ENCODE results near the gene C9orf50. TPM values are rescaled to one million over a fixed set of nuclear protein-coding genes. Genes with fewer than 3 reads are reported as not detected.

Gene C9orf50
- total RNA-seq, 4 donors from 2014 or later: 0.34 TPM; not detected in 3

DNA sequence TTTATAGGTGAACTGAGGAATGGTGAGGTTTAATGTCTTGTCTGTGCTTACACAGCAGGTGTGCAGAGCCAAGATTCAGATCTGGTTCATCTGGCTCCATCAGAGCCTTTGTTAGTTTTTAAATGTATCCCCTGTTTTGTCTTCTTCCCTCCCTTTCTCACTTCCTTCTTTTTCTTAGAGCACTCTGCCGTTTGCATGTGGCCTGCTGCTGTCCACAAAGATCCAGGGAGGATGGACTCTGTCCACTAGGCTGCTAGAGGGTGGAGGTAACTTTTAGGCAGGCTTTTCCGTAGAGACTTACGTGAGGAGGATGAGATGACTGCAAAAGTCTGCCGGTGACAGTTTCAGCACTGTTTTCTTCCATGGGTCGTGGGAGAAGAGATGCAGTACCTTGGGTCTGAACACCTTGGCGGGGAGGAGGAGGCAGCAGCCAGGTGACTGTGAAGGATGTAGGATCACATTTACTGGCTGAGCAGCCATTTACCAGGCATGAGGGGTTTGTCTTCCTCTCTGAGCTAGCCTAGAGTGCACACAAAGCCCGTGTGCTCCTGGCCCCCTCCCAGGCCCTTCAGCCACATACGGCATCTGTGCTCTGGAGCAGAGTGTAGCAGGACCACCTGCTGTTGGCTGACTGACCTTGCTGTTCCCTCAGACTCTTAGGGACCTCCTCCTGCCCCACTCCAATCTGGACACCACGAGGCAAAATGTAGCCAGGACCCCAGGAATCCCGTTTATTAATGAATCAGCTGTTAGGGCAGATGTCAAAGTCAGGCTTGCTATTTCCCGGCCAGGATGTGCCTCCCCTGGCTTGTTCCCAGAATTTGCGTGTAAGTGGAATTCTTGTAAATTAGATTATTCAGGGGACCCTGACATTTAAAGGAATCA is 6.9 kb upstream of the C9orf50 start:
- intact Hi-C loops (cut with DNase I): no loop called here
- TF ChIP-seq POLR2AphosphoS5 (IDR thresholded peaks at IDR 0.05) (no peak), POLR2A (IDR thresholded peaks at IDR 0.05; ENCODE audit: low read depth) (no peak), CTCF (IDR thresholded peaks at IDR 0.05) (no peak), EP300 (IDR thresholded peaks at IDR 0.05) (no peak)
- Histone ChIP-seq H3K9me3 (no peaks in the 10 kb centered on the region), H3K4me1 (peaks cover 47 to 85% (median 78%) of the 10 kb centered on the region in 4 donors), H3K27me3 (no peaks in the 10 kb centered on the region), H3K36me3 (peaks cover 2 to 7% (median 3%) of the 10 kb centered on the region in 4 donors), H3K4me3 (peak overlapping the region; percentile 66 to 85 (median 82)), H3K27ac (replicated peaks in 1 of 4) (peak overlapping the region; percentile 17 to 96 (median 56))
- 40% methylated on average over 10 of the region's 12 CpGs for WGBS
- no peak for DNase-seq (ENCODE audit: extremely low spot score)

DNA sequence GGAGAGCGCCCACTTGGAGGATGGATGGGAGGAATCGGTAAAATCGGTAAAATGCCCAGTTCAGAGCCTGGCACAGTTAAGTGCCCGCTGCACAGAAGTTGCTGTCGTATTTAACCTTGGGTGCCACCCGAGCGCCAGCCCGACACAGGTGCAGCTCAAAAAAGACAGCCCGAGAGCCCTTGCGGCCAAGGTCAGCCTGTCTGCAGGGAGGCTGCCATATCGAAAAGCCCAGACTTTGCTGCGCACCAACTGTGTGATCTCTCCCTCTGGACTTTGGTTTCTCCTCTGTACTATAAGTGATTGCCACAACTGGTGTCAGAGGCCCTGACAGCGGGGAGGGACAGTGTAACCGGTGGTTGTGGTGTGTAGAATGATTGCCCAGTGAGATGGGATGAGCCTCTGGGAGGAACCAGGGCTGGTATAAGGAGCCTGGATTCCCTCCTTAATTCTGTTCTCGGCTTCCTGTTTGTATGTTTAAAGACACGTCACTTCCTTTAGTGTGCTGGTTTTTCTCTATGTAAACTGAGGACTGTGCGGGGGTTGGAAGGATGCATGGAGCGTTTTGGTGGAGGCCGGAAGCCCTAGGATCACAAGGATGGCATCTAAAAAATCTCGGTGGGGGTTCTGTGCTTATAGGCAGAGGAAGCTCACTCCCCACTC is 5.9 kb upstream of the C9orf50 start:
- DNase-seq (ENCODE audit: extremely low spot score): no peak
- no peaks in the 10 kb centered on the region for H3K27me3 ChIP-seq
- peak overlapping the region; percentile 90 to 96 (median 93) for H3K27ac ChIP-seq (replicated peaks in 1 of 4)
- intact Hi-C loops (cut with DNase I): no loop called here
- peak overlapping the region; percentile 66 to 85 (median 82) for H3K4me3 ChIP-seq
- no peaks in the 10 kb centered on the region for H3K9me3 ChIP-seq
- peaks cover 40 to 74% (median 70%) of the 10 kb centered on the region in 4 donors for H3K4me1 ChIP-seq
- H3K36me3 ChIP-seq: no peaks in the 10 kb centered on the region
- WGBS: under 1% methylated on average over 17 of the region's 20 CpGs
- TF ChIP-seq POLR2A (IDR thresholded peaks at IDR 0.05; ENCODE audit: low read depth) (no peak), CTCF (IDR thresholded peaks at IDR 0.05) (no peak), POLR2AphosphoS5 (IDR thresholded peaks at IDR 0.05) (no peak), EP300 (IDR thresholded peaks at IDR 0.05) (no peak)

DNA sequence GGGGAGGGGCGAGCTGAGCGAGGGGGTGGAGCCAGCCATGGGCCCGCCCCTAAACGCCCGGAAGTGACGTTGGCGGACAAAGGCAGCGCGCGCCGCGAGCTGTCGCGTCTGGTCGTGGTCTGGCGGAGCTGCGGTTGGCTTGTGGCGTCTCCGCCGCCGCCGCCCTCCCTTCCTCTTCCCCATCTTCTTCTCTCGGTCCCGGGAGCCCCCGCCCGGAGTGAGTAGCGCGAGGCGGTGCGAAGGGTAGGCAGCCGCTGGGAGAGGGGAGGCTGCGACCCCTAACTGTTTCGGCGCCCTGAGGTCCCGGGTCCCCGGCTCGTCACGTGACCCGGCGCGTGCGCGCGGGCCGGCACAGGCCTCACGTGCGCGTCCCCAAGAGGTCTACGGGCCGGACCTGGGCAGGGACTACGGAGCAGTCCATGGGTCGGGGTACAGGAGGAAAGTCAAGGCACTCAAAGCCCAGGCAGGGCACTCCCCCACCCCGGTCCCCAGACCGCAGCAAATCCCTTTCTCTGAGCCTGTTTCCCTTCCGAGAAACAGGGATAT is 5.3 kb upstream of the C9orf50 start, which contains the start of gene NTMT1:
Gene NTMT1, plus strand, starts transcription at position 85 of the 546 bp plus-strand sequence. CDS start 6,541 bp downstream, outside the sequence.
- intact Hi-C loops (cut with DNase I): no loop called here
- Histone ChIP-seq H3K4me3 (peak within 1 kb of the TSS; percentile 66 to 85 (median 82)), H3K36me3 (no peaks in the 10 kb centered on the region), H3K4me1 (peaks cover 34 to 68% (median 64%) of the 10 kb centered on the region in 4 donors), H3K9me3 (no peaks in the 10 kb centered on the region), H3K27ac (replicated peaks in 1 of 4) (peak within 1 kb of the TSS; percentile 90 to 96 (median 93)), H3K27me3 (no peaks in the 10 kb centered on the region)
- DNase-seq (ENCODE audit: extremely low spot score): peak; percentile 97
- TF ChIP-seq CTCF (IDR thresholded peaks at IDR 0.05): peak in 1 of 3 experiments; percentile 13
- TF ChIP-seq POLR2A (IDR thresholded peaks at IDR 0.05; ENCODE audit: low read depth): peak; percentile 96
- no peak for TF ChIP-seq EP300 (IDR thresholded peaks at IDR 0.05)
- peak; percentile 99 to 100 for TF ChIP-seq POLR2AphosphoS5 (IDR thresholded peaks at IDR 0.05)
- WGBS: under 1% methylated on average over 39 of the region's 55 CpGs

- DNase-seq (ENCODE audit: extremely low spot score): no peak
- Histone ChIP-seq H3K36me3 (no peaks in the 10 kb centered on the region), H3K27me3 (peaks cover 0 to 4% (median under 1%) of the 10 kb centered on the region in 4 donors), H3K4me3 (peak overlapping the region in 1 of 4 donors; percentile 78), H3K9me3 (no peaks in the 10 kb centered on the region), H3K4me1 (peaks cover 28 to 66% (median 63%) of the 10 kb centered on the region in 4 donors), H3K27ac (replicated peaks in 1 of 4) (peak overlapping the region in 3 of 4 donors; percentile 15 to 96 (median 90))
- intact Hi-C loops (cut with DNase I): no loop called here
- 44% methylated on average over 9 of the region's 9 CpGs for WGBS
- TF ChIP-seq POLR2AphosphoS5 (IDR thresholded peaks at IDR 0.05): no peak
- TF ChIP-seq POLR2A (IDR thresholded peaks at IDR 0.05; ENCODE audit: low read depth): no peak
- TF ChIP-seq EP300 (IDR thresholded peaks at IDR 0.05): no peak
- TF ChIP-seq CTCF (IDR thresholded peaks at IDR 0.05): no peak
Observed at GRCh38 chr9:129624947-129625346, 4.0 kb upstream of the C9orf50 start.
